ENCODE results near the gene RGS10. TPM values are rescaled to one million over a fixed set of nuclear protein-coding genes. Genes with fewer than 3 reads are reported as not detected.
"Not testable (repeated sequence)": the region's sequence is repeated elsewhere in the genome, so short reads cannot be mapped to it uniquely, and the experiment has no call there.

RGS10 gene
- polyA plus RNA-seq, 1 experiment = 219 TPM

- ChIA-PET POLR2A (no interaction called here), CTCF (no interaction called here)
- TF ChIP-seq, protein P1, sequence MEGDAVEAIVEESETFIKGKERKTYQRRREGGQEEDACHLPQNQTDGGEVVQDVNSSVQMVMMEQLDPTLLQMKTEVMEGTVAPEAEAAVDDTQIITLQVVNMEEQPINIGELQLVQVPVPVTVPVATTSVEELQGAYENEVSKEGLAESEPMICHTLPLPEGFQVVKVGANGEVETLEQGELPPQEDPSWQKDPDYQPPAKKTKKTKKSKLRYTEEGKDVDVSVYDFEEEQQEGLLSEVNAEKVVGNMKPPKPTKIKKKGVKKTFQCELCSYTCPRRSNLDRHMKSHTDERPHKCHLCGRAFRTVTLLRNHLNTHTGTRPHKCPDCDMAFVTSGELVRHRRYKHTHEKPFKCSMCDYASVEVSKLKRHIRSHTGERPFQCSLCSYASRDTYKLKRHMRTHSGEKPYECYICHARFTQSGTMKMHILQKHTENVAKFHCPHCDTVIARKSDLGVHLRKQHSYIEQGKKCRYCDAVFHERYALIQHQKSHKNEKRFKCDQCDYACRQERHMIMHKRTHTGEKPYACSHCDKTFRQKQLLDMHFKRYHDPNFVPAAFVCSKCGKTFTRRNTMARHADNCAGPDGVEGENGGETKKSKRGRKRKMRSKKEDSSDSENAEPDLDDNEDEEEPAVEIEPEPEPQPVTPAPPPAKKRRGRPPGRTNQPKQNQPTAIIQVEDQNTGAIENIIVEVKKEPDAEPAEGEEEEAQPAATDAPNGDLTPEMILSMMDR (IDR thresholded peaks at IDR 0.05; ENCODE audit: low read depth, low read length) = no peak
- Histone ChIP-seq H3K9me3 (ENCODE audit: control insufficient read depth, insufficient read depth, low read length) (no peaks in the 10 kb centered on the region), H3K4me3 (ENCODE audit: low read depth, low read length) (no peak overlapping the region), H3K27me3 (ENCODE audit: control insufficient read depth, insufficient read depth, low read length) (no peaks in the 10 kb centered on the region), H3K27ac (ENCODE audit: low read depth, low read length) (no peak overlapping the region)
- DNase-seq (ENCODE audit: low read depth, low spot score) = no peak
These were observed 6.5 kb downstream of the RGS10 start for GRCh38 chr10:119535837-119536507.

DNA sequence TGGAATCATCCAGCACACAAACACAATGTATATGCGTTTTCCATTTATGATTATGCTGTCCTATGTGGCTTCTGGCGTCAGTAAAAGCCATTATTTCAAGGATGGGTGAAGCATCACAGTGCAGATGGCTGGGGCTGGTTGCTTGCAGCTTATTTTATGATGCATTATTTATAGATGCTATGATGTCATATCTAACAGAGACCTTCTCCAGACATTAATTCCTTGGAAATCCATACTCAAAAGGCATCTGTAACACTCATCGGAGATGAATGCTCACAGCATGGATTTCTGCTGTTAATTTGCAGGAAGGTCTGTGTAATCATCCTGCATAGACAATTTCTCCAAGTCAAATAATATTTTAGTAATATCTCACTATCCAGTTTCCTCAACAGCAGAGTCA, 7.2 kb downstream of the RGS10 start:
- POLR2A ChIA-PET = interaction anchor here (0.7 kb wide), 2 partner anchors 56 to 68 kb away, joined by 4 to 5 read pairs; no protein-coding TSS in a partner anchor
- no peak for DNase-seq (ENCODE audit: low read depth, low spot score)

DNA sequence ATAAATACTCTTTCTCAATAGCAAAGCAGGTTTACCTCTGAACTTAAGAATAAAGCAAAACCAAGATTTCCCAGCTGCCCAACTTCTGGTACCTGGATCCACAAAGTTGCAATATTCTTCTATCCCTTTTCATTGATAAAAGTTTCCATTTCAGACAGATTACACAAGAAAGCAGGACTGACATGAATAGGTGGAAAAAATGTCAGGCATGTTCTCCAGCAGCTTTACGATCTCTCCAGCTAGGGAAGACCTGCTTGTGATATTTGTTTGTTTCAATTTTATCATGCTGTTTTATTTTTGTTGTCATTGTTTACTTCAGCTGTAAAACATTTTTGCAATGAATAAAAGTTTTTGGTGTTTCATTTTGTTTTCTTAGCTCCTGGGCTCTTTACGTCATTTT, 9.0 kb downstream of the RGS10 start:
- Histone ChIP-seq H3K27ac (ENCODE audit: low read depth, low read length) (no peak overlapping the region), H3K4me3 (ENCODE audit: low read depth, low read length) (no peak overlapping the region), H3K27me3 (ENCODE audit: control insufficient read depth, insufficient read depth, low read length) (no peaks in the 10 kb centered on the region), H3K9me3 (ENCODE audit: control insufficient read depth, insufficient read depth, low read length) (no peaks in the 10 kb centered on the region)
- POLR2A ChIA-PET = interaction anchor here (1.4 kb wide), 1 partner anchor 9 kb away, joined by 3 read pairs; the partner anchor contains the start of gene RGS10
- CTCF ChIA-PET = interaction anchor here (1.1 kb wide), 1 partner anchor 10 kb away, joined by 3 read pairs; no protein-coding TSS in a partner anchor
- TF ChIP-seq, protein P1 (IDR thresholded peaks at IDR 0.05; ENCODE audit: low read depth, low read length) = no peak
- no peak for DNase-seq (ENCODE audit: low read depth, low spot score)

More for the DNA sequence above, 7.2 kb downstream of the RGS10 start:
- Histone ChIP-seq H3K27me3 (ENCODE audit: control insufficient read depth, insufficient read depth, low read length) (no peaks in the 10 kb centered on the region), H3K4me3 (ENCODE audit: low read depth, low read length) (no peak overlapping the region), H3K9me3 (ENCODE audit: control insufficient read depth, insufficient read depth, low read length) (no peaks in the 10 kb centered on the region), H3K27ac (ENCODE audit: low read depth, low read length) (no peak overlapping the region)
- CTCF ChIA-PET = no interaction called here
- TF ChIP-seq, protein P1 (IDR thresholded peaks at IDR 0.05; ENCODE audit: low read depth, low read length) = no peak

- CTCF ChIA-PET = interaction anchor here (1.1 to 1.5 kb wide), 2 partner anchors 11 to 334 kb away, joined by 3 to 5 read pairs; no protein-coding TSS in a partner anchor
- H3K27me3 ChIP-seq (ENCODE audit: control insufficient read depth, insufficient read depth, low read length); DNase-seq (ENCODE audit: low read depth, low spot score); H3K4me3 ChIP-seq (ENCODE audit: low read depth, low read length); H3K9me3 ChIP-seq (ENCODE audit: control insufficient read depth, insufficient read depth, low read length); H3K27ac ChIP-seq (ENCODE audit: low read depth, low read length): not testable (repeated sequence)
- POLR2A ChIA-PET = interaction anchor here (0.7 to 1.4 kb wide), 2 partner anchors 10 to 150 kb away, joined by 3 to 7 read pairs; partner anchors contain the start of gene RGS10
These were observed 9.7 kb downstream of the RGS10 start for GRCh38 chr10:119532791-119533190.

DNA sequence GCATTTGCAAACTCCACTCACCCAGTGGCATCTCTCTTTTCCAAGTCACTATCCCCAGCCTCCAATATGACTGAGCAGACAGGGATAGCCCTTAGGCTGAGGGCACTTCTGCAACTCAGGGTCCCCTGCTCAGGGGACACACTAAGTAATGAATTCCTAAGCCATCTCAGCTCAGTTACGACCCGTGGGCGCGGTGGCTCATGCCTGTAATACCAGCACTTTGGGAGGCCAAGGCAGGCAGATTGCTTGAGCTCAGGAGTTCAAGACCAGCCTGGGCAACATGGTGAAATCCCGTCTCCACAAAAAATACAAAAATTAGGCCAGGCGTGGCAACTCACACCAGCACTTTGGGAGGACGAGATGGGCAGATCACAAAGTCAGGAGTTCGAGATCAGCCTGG, 10.3 kb downstream of the RGS10 start:
- ChIA-PET CTCF (interaction anchor here (1.5 to 1.6 kb wide), 2 partner anchors 61 to 333 kb away, joined by 5 to 6 read pairs; no protein-coding TSS in a partner anchor), POLR2A (interaction anchor here (0.7 kb wide), 1 partner anchor 150 kb away, joined by 7 read pairs; no protein-coding TSS in a partner anchor)
- not testable (repeated sequence) for DNase-seq (ENCODE audit: low read depth, low spot score); H3K4me3 ChIP-seq (ENCODE audit: low read depth, low read length); H3K27me3 ChIP-seq (ENCODE audit: control insufficient read depth, insufficient read depth, low read length); H3K27ac ChIP-seq (ENCODE audit: low read depth, low read length); H3K9me3 ChIP-seq (ENCODE audit: control insufficient read depth, insufficient read depth, low read length)

GRCh38 chr10:119531067-119531466, 11.5 kb downstream of the RGS10 start:
- DNase-seq (ENCODE audit: low read depth, low spot score) = peak; percentile 52
- H3K4me3 ChIP-seq (ENCODE audit: low read depth, low read length) = no peak overlapping the region
- no peak overlapping the region for H3K27ac ChIP-seq (ENCODE audit: low read depth, low read length)
- TF ChIP-seq, protein P1 (IDR thresholded peaks at IDR 0.05; ENCODE audit: low read depth, low read length) = no peak
- H3K9me3 ChIP-seq (ENCODE audit: control insufficient read depth, insufficient read depth, low read length) = no peaks in the 10 kb centered on the region
- ChIA-PET POLR2A (no interaction called here), CTCF (interaction anchor here (0.5 to 1.9 kb wide), 5 partner anchors 11 to 360 kb away, joined by 5 to 8 read pairs (median 6); partner anchors contain the start of genes GRK5 and RGS10)
- no peaks in the 10 kb centered on the region for H3K27me3 ChIP-seq (ENCODE audit: control insufficient read depth, insufficient read depth, low read length)

GRCh38 chr10:119528663-119529237, 13.8 kb downstream of the RGS10 start:
- POLR2A ChIA-PET; H3K27me3 ChIP-seq (ENCODE audit: control insufficient read depth, insufficient read depth, low read length); H3K9me3 ChIP-seq (ENCODE audit: control insufficient read depth, insufficient read depth, low read length); H3K4me3 ChIP-seq (ENCODE audit: low read depth, low read length); CTCF ChIA-PET: not testable (repeated sequence)
- peak overlapping the region; percentile 47 for H3K27ac ChIP-seq (ENCODE audit: low read depth, low read length)
- peak; percentile 76 for DNase-seq (ENCODE audit: low read depth, low spot score)
